CD4-positive, alpha-beta T cell treated with Interleukin-15 for 1 hour (primary cell): ENCODE measurements around the gene ZSCAN21.

Experiments used
- DNase-seq: peaks from one replicate; pipeline ENCODE4 v3.0.0-alpha.2; 2020

Gene ZSCAN21

DNA sequence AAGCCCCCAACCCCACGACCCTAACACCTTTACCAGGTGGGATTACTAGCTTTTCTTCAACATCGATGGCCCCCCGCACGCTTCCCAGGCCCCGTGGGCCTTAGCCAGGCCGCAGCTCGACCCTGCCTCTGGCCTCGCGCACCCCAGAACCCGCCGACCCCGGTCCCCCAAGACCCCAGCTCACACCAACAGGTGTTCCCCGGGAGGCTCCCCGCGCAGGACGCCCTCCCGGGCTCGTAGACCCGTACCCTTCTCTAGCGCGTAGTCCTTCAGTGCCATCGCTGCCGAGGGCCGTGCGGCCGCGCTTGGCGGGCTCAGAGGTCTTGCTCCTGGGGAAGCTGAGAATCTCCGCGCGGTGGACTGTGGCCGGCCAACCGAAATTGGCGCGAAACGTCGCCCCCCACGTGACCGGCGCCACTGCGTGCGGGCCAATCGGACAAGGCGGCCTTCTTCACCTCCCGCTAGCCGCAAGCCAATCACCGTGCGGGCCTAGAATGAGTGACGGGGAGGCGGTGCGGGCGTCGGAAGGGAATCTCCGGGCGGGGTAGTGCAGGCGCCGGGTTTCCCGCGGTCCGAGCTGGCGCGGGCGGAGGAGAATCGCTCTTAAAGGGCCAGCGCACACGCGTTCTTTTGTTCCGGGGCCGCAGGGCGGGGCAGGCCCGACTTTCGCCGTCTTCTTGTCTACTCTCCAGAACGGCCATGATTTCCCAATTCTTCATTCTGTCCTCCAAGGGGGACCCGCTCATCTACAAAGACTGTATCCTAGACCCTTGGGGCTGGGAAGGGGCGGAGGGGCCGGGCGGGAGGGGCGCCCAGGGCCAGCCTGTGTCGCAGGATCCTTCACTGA, 51.7 kb downstream of the ZSCAN21 start, which contains the start of the genes AP4M1 and MCM7:
Gene AP4M1 (plus strand): TSS at position 628 of the 847 bp plus-strand sequence. CDS start 72 bp downstream, at position 700.
Gene MCM7 (minus strand): TSS at position 382 of the 847 bp plus-strand sequence. CDS start 103 bp downstream, at position 279.
- peak; percentile 96 for DNase-seq

DNA sequence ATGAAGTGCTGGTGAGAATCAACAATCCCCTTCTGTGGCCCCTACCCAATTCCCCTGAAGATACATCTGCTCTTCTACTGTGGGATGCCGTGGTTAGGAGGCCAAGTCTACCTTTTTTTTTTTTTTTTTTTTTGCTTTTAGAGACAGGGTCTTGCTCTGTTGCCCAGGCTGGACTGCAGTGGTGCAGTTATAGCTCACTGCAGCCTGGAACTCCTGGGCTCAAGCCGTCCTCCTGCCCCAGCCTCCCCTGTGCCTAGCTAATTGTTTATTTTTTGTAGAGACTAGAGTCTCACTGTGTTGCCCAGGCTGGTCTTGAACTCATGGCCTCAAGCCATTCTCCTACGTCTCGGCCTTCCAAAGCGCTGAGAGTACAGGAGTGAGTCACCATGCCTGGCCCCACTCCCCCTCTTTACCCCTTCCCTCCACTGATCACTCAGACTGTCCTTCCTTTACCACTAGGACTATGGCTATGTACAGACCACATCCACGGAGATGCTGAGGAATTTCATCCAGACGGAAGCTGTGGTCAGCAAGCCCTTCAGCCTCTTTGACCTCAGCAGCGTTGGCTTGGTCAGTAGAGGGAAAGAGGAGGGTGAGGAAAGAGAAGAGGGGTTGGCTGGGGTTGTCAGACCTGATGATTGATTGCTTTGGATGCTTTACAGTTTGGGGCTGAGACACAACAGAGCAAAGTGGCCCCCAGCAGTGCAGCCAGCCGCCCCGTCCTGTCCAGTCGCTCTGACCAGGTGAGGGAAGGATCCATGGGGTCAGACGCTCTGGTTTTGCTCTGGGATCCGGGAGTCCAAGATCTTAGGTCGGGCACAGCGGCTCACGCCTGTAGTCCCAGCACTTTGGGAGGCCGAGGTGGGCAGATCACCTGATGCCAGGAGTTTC, 53.6 kb downstream of the ZSCAN21 start:
- DNase-seq, result no peak

- DNase-seq, result no peak
Observed at GRCh38 chr7:100105534-100105933, 56.0 kb downstream of the ZSCAN21 start.

GRCh38 chr7:100106633-100107032, 57.1 kb downstream of the ZSCAN21 start:
- DNase-seq, result no peak

- DNase-seq, result no peak
Observed at GRCh38 chr7:100107125-100107737, 57.7 kb downstream of the ZSCAN21 start.

- no peak for DNase-seq
Observed at GRCh38 chr7:100107890-100108289, 58.3 kb downstream of the ZSCAN21 start.

GRCh38 chr7:100109521-100110163, 60.1 kb downstream of the ZSCAN21 start:
- DNase-seq, result no peak

DNA sequence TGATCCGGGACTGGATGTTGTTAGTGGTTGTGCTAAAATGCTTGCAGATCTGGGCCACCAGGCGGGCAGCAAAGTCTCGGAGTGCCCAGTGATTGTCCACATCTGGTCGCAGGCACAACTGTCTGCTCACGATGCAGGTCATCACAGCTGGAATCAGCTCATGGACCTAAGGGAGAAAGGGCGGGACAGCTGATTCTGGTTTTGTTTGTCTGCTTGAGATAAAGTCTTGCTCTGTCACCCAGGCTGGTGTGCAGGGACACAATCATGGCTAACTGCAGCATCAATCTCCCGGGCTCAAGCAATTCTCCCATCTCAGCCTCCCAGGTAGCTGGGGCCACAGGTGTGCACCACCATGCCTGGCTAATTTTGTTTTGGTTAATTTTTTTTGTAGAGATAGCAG, 61.6 kb downstream of the ZSCAN21 start:
- no peak for DNase-seq

- DNase-seq, result no peak
Observed at GRCh38 chr7:100111914-100112313, 62.3 kb downstream of the ZSCAN21 start.
